HL-60/S4 (cell line): ENCODE results near the gene AKT2.

ENCODE experiments used
- in situ Hi-C: fragments of 300-500 bp; cut with MboI; formaldehyde crosslinking; loops from 2 replicates; pipeline ENCODE4 v1.14.3; 2022; ENCODE audit warnings: low sequenced_read_pairs

Gene AKT2

GRCh38 chr19:40302224-40303011 lies 17.3 kb upstream of the AKT2 start:
- in situ Hi-C loops: no loop called here

DNA sequence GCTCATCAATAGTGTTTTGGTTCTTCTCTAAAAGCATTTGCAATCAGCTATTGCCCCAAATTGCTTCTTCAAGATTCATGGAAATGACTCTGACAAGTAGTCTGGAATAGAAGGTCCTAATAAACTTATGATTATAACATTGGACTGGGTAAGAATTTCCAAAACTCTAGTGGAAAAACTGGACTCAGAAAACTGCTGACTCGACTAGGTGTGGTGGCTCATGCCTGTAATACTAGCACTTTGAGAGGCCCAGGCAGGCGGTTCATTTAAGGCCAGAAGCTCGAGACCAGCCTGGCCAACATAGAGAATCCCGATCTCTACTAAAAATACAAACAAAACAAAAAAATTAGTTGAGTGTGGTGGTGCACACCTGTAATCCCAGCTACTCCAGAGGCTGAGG lies 15.5 kb upstream of the AKT2 start:
- in situ Hi-C loops: no loop called here

GRCh38 chr19:40298026-40298425 lies 12.9 kb upstream of the AKT2 start:
- in situ Hi-C loops: no loop called here

DNA sequence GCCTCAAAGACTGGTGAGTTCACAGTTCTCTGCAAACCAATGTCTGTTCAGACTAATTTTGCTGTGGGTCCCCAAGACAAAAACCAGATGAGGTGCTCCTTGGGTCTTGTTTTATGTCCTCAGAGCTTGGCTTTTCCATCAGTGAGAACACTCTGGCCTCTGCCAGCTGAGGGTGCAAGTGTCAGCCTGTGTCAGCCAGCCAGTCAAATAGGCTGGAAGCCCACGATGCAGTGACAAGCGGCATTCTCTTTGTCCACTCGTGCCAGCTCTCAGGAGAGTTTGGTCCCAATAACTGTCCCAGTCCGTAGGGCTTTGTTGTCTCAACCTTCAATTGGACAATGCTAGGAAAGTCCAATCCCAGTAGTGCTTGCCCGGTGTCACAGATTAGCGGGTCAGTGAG lies 9.4 kb upstream of the AKT2 start:
- in situ Hi-C loops: no loop called here

- in situ Hi-C loops: no loop called here
Observed at GRCh38 chr19:40286971-40287421, 1.9 kb upstream of the AKT2 start.

GRCh38 chr19:40286235-40286970 lies 1.3 kb upstream of the AKT2 start:
- in situ Hi-C loops: no loop called here

DNA sequence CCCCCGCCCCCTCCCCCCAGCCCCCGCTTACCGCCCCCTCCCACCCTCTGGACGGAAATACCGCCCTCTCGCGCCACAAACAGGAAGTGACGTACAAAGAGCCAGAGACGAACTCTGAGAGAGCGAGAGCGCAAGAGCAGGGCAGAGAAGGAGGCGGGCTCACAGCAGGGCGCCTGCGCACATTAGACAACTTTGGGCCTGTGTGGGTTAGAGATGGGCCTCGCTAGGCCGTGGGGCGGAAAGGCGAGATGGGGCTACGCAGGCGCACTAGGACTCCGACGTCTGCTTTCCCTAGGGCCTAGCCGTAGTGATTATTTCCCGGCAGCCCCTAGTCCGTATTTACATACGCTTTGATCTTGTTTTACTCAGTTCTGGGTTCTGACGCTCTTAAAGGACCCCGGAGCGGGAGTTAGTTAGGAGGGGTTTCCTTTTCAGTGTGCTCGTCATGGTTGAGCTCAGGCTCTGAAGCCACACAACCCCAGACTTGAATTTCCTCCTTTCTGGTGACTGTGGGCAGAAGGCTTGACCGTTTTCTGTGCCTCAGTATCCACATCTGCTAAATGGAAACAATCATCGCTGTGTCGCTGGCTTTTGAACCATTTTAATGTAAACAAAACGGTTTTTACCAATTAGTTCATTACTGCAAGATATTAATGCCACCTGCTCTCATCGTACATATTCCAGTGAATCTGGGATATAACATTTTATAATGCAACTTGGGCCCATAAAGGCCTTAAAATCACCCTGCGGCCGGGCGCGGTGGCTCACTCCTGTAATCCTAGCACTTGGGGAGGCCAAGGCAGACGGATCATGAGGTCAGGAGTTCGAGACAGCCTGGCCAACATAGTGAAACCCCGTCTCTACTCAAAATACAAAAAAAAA lies 449 bp upstream of the AKT2 start:
- in situ Hi-C loops: no loop called here

GRCh38 chr19:40284251-40284500 lies 969 bp downstream of the AKT2 start:
- in situ Hi-C loops: no loop called here

DNA sequence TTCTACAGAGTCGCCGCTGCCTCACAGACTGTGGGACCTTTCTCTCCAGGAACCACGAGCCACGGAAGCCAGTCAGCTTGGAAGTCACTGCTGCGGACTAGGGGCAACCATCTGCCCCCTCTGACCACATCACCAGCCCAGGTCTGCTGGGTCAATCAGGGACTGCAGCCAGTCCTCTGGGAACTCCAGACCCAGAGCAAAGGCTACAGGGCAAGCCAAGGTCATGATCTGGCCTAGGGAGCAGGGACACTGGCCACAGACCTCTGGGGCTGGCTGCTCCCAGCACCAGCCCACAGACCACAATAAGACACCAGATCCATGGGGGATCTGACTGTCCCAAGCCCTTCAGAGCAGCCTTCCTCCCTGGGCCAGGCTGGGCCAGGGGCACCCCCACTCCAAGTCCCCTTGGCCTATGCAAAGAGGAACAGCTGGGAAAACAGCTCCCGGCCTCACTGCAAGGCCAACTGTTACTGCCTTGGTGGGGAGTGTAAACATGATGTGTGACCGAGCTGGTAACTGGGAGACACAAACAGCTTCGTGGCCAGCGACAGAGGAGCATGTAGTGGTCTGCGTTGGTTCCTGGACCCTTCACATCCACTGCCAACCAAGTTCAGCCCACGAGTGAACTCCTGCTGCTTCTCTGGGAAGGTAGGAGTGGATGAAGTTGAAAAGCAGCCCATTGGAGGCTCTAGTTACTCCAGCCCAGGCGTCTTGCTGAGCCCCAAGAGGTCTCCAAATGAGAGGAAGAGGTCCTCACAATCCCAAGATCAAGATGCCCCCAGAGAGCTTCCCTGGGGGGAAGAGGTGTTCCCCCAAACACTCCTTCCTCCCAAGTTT lies 1.5 kb downstream of the AKT2 start:
- in situ Hi-C loops: no loop called here

DNA sequence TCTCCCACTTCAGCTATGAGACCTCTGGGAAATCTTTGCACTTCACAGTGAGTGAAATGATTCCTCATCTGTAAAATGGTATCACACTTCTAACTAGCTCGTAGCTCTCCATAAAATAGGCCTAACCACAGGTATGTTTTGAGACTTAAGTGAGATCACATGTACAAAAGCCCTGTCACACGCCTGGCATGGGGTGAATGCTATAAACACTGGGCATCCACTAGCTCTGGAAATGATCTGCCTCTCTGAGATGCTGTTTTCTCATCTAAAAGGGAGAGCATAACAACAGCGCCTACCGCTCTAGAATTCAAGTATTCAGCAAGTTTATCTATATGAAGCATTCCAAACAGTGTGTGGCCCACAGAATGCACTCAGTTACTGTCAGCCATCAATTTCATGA lies 2.2 kb downstream of the AKT2 start:
- in situ Hi-C loops: no loop called here

DNA sequence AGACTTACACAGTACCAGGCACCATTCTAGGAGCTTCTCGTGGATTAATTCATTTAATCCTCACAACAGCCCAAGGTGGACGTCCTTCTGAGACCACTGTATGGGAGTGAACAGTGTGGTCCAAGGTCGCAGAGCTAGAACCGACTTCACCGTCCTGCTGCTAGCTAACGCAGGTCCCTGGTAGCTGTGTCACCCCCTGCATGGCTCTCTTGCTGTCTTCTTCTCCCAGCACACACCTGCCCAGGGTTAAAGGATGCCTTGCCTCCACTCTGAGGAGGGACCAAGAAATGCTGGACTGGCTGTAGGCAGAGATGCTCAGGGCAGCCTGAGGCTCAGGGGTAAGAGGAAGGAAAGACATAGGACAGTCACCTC lies 3.0 kb downstream of the AKT2 start:
- in situ Hi-C loops: no loop called here

DNA sequence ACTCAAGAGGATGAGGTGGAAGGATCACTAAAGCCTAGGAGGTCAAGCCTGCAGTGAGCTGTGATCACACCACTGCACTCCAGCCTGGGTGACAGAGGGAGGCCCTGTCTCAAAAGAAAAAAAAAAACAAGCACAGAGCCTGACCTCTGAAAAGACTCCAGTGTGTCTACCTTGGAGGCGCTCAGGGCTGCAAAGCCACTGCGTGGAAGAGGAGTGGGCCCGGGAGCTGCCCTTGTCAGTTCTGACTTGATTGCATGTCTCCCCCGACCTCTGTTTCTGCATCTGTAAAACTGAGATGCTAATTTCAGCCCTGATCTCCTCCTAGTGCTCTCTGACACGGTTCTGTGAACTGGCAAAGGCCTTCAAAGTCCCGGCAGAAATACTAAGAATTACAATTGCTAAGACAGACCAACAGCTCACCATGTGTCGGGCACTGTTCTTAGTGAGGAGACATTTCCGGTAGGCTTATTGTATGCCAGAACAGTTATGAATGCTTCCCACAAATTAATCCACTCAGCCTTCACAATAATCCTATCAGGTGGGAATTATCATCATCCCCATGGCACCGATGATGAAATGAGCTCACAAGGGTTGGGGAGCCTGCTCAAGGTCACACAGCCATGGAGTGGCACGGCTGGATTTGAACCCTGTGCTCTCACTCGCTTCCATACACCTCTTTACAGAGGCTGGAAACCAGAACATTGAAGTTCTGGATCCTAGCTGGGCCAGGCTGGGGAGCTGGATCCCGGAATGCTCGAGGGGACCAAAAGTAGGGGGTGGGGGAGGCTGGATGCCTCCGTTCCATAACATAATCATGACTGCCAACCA lies 3.5 kb downstream of the AKT2 start:
- in situ Hi-C loops: no loop called here

DNA sequence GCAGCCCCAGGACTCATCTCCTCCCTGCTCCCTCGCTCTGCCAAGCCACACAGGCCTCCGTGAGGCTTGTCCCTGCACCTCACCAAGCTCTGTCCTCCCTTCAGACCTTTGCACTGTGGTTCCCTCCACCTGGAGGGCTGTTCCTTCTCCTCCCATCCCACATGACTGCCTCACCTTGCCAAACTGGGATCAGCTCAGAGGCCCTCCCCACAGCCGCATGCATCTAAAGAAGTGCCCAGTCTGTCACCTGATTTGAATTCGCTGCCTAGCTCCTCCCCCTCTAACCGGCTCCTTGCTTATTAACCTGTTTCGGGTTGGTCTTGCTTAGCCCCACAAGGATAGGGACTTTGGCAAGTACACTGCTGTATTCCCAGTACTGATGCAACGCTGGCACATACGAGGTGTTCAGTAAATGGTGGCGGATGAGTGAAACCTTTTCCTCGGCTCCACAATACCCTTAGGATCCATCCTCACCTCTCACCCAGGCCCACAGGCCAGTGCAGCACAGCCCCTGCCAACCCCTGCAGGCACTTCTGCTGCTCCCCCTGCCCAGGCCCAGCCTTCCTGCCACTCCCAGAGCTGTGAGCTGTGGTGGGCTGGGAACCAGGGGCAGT lies 4.4 kb downstream of the AKT2 start:
- in situ Hi-C loops: no loop called here

DNA sequence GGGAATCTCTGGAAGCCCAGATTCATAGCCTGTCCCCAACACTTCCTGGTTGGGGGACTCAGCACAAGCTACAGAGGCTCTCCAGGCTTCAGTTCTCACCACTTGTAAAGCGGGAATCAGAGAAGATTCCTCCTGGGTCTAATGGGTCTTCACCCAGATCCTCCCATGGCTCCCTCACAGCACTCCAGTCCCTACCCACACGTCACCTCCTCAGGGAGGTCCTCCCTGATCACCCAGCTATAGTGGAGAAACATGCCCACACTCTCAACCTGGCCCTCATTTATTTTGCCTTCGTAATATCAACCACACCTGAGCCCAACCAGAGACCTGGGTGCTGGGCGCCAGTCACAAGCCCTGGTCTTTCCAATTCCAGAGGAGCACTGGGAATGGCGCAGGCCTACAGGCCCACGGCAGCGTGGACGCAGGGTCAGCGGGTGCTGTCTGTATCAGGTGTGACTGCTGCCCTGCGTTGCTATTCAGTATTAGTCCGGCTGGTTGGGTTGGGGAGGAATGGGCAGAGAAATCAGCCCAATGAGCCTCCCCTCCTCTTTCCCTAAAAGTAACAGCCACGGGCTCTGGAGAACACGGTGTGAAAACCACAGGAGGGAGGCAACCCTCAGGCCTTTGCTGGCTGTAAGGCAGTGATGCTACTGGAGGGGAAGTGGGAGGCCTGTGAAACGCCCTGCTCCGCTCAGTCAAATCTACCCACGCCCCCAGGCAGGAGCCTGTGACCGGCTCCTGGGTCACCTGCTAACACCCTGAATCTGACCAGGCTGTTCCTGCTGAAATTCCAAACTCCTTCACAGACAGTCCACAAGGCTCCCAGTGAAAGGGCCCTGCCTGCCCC lies 5.2 kb downstream of the AKT2 start:
- in situ Hi-C loops: no loop called here

DNA sequence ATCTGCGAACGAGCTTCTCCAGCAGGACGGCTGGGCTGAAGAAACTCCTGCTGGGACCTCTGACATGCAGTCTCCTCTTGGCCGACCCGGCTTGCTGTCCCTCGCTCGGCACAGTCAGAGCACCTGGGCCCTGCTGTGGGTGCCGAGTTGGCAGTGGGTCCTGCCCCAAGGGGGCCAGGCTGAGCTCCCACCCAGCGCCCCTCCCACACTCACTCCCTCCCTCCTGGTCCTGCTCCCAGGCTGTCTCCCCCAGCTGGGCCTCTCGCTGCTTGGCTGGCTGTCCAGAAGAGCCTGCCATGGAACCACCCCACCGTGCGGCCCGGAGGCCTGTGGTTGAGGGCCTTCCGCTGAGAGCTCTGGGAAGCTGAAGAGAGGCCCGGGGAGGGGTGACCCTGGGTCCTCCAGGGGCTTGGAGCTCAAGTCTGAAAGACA lies 6.0 kb downstream of the AKT2 start:
- in situ Hi-C loops: no loop called here

DNA sequence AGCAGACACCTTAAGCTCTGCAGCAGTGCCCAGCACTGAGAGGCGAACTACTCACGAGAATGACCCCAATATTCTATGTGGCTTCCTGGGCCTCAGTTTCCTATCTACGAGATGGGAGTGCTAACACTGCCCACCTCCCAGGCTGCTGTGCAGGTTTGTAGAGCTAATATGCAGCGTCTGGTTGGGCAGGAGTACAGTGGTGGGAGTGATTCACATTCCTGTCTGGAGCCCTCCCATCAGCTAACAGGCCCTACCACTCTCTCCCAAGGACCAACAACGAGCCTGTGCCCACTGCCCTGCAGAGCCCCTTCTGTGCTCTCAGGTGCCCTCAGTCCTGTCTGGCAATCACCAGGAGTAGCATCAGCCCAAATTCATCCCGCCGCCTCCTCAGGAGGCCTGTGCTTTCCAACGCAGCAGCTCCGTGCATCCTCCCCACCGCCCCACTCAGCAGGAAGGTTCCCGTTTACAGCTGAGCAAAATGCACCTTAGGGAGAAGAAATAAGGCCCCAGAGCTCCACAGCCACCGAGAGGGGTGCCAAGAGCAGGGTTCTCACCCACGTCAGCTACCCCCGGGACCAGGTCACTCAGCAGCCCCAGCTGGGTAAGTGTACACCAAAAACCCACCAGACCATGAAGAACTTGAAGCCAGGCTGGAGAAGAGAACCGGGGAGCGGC lies 6.6 kb downstream of the AKT2 start:
- in situ Hi-C loops: no loop called here

GRCh38 chr19:40277356-40278059 lies 7.6 kb downstream of the AKT2 start:
- in situ Hi-C loops: no loop called here
